ENCODE measurements around the gene GTPBP3.
A peak's percentile ranks its signal among the peaks of the same experiment; 100 is the strongest.

Gene GTPBP3

GRCh38 chr19:17365361-17365760 is 28.0 kb downstream of the GTPBP3 start:
- Histone ChIP-seq H3K79me1 (ENCODE audit: low read depth, low read length) (no peaks in the 10 kb centered on the region), H3K18ac (ENCODE audit: low read length) (peak overlapping the region; percentile 52), H3K9ac (ENCODE audit: low read depth, low read length, poor library complexity) (no peak overlapping the region), H2BK5ac (ENCODE audit: low read length) (no peak overlapping the region), H3K4ac (ENCODE audit: low read length) (no peak overlapping the region), H3K27me3 (ENCODE audit: control insufficient read depth in 3 of 3, insufficient read depth in 3 of 3, low read depth in 1 of 3, low read length in 3 of 3) (no peaks in the 10 kb centered on the region), H4K8ac (ENCODE audit: low read depth, low read length) (no peak overlapping the region), H4K91ac (ENCODE audit: low read depth, low read length, poor library complexity) (no peak overlapping the region), H2BK12ac (ENCODE audit: low read length) (no peak overlapping the region), H3K4me1 (ENCODE audit: control insufficient read depth in 2 of 2, insufficient read depth in 1 of 2, low read depth in 1 of 2, low read length in 2 of 2) (peaks cover 0 to 2% of the 10 kb centered on the region in 2 donors), H2AFZ (ENCODE audit: low read length) (no peak overlapping the region), H3K4me2 (ENCODE audit: insufficient read depth, low read length, poor library complexity, severe bottlenecking) (no peak overlapping the region), H3K36me3 (replicated peaks in 1 of 2; ENCODE audit: control insufficient read depth in 2 of 2, insufficient read depth in 2 of 2, low read length in 2 of 2) (no peaks in the 10 kb centered on the region), H2BK15ac (ENCODE audit: low read length) (peak overlapping the region; percentile 55), H3K14ac (ENCODE audit: low read length) (no peak overlapping the region), H3K4me3 (ENCODE audit: low read length in 2 of 2) (peak overlapping the region in 1 of 2 donors; percentile 60), H2AK5ac (ENCODE audit: low read depth, low read length) (peak overlapping the region; percentile 88), H2BK120ac (ENCODE audit: low read depth, low read length) (no peak overlapping the region), H3K23ac (ENCODE audit: low read depth, low read length, poor library complexity) (no peak overlapping the region), H3K27ac (replicated peaks; ENCODE audit: low read length) (no peak overlapping the region), H3K9me3 (replicated peaks in 1 of 2; ENCODE audit: control insufficient read depth in 2 of 2, insufficient read depth in 1 of 2, low read depth in 1 of 2, low read length in 2 of 2) (no peaks in the 10 kb centered on the region)
- no CpG with 5 or more reads among the region's 22 CpGs for WGBS, 2 donors (ENCODE audit: extremely low coverage in 2 of 2, insufficient read length in 2 of 2, insufficient replicate concordance in 1 of 2)
- DNase-seq (ENCODE audit: low spot score), result no peak

DNA sequence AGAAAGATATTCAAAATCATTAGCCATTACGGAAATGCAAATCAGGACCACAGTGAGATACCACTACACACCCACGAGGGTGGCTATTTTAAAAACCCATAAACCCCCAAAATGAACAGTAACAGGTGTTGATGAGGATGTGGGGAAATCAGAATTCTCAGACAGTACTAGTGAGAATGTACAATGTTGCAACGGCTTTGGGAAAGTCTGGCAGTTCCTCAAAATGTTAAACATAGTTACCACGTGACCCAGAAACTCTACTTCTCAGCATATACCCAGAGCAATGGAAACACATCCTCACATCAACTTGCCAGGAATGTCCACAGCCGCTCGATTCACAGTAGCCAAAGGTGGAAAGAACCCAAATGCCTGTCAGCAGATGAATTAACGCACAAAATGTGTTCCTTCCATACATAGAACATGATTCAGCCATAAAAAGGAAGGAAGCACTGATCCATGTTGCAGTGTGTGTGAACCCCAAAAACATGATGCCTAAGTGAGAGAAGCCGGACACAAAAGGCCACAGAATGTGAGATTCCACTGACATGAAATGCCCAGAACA is 32.8 kb downstream of the GTPBP3 start:
- H3K4me2 ChIP-seq (ENCODE audit: insufficient read depth, low read length, poor library complexity, severe bottlenecking), result no peak overlapping the region
- H3K4ac ChIP-seq (ENCODE audit: low read length), result no peak overlapping the region
- H3K9me3 ChIP-seq (replicated peaks in 1 of 2; ENCODE audit: control insufficient read depth in 2 of 2, insufficient read depth in 1 of 2, low read depth in 1 of 2, low read length in 2 of 2), result no peaks in the 10 kb centered on the region
- H2BK12ac ChIP-seq (ENCODE audit: low read length), result no peak overlapping the region
- H2BK5ac ChIP-seq (ENCODE audit: low read length), result no peak overlapping the region
- H3K4me3 ChIP-seq (ENCODE audit: low read length in 2 of 2), result no peak overlapping the region
- no peaks in the 10 kb centered on the region for H3K79me1 ChIP-seq (ENCODE audit: low read depth, low read length)
- H3K4me1 ChIP-seq (ENCODE audit: control insufficient read depth in 2 of 2, insufficient read depth in 1 of 2, low read depth in 1 of 2, low read length in 2 of 2), result peaks cover 0 to 2% of the 10 kb centered on the region in 2 donors
- no peaks in the 10 kb centered on the region for H3K27me3 ChIP-seq (ENCODE audit: control insufficient read depth in 3 of 3, insufficient read depth in 3 of 3, low read depth in 1 of 3, low read length in 3 of 3)
- H3K18ac ChIP-seq (ENCODE audit: low read length), result no peak overlapping the region
- H2AFZ ChIP-seq (ENCODE audit: low read length), result peak overlapping the region; percentile 12
- no peak overlapping the region for H4K8ac ChIP-seq (ENCODE audit: low read depth, low read length)
- H2BK120ac ChIP-seq (ENCODE audit: low read depth, low read length), result no peak overlapping the region
- no peak for DNase-seq (ENCODE audit: low spot score)
- H4K91ac ChIP-seq (ENCODE audit: low read depth, low read length, poor library complexity), result no peak overlapping the region
- H2AK5ac ChIP-seq (ENCODE audit: low read depth, low read length), result no peak overlapping the region
- H2BK15ac ChIP-seq (ENCODE audit: low read length), result no peak overlapping the region
- no CpG with 5 or more reads among the region's 8 CpGs for WGBS, 2 donors (ENCODE audit: extremely low coverage in 2 of 2, insufficient read length in 2 of 2, insufficient replicate concordance in 1 of 2)
- H3K9ac ChIP-seq (ENCODE audit: low read depth, low read length, poor library complexity), result no peak overlapping the region
- H3K14ac ChIP-seq (ENCODE audit: low read length), result no peak overlapping the region
- no peak overlapping the region for H3K27ac ChIP-seq (replicated peaks; ENCODE audit: low read length)
- no peaks in the 10 kb centered on the region for H3K36me3 ChIP-seq (replicated peaks in 1 of 2; ENCODE audit: control insufficient read depth in 2 of 2, insufficient read depth in 2 of 2, low read length in 2 of 2)
- H3K23ac ChIP-seq (ENCODE audit: low read depth, low read length, poor library complexity), result no peak overlapping the region

DNA sequence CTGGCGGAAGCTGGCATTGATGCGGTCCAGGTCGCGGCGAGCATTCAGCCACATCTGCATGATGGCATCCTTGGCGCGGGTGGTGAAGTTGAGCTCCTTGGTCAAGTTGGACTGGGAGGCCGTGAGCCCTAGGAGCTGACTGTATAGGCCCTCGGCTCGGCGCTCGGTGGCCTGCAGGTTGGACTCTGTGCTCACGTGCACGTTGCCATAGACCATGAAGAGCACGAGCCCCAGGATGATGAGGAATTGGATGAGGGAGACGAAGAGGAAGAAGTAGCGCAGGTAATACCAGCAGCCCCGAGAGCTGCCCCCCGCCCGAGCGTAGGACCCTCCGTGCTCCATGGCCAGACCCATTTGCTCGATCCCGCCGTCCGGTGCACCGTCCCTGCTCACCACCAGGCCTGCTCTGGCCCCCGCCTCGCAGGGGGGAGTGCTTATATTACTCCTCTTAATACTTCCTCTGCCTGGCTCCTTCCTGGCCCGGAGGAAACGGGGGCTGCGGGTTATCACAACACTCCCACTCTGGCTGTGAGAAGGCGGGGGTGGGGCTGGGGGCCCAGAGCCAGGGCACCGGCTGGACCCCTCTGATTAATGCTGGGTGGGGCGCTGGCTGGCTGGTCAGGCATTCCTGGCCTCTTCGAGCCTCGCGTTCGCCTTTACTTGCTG is 39.7 kb downstream of the GTPBP3 start, which contains the start of gene PLVAP:
TSS of gene PLVAP (minus strand) at position 408 of the 666 bp plus-strand sequence. CDS start at position 354, 54 bp downstream.
- Histone ChIP-seq H4K91ac (ENCODE audit: low read depth, low read length, poor library complexity) (no peak within 1 kb of the TSS), H3K18ac (ENCODE audit: low read length) (peak within 1 kb of the TSS; percentile 85), H2BK12ac (ENCODE audit: low read length) (no peak within 1 kb of the TSS), H2AK5ac (ENCODE audit: low read depth, low read length) (peak within 1 kb of the TSS; percentile 89), H3K9ac (ENCODE audit: low read depth, low read length, poor library complexity) (peak within 1 kb of the TSS; percentile 15), H3K9me3 (replicated peaks in 1 of 2; ENCODE audit: control insufficient read depth in 2 of 2, insufficient read depth in 1 of 2, low read depth in 1 of 2, low read length in 2 of 2) (peaks cover 2 to 6% of the 10 kb centered on the region in 2 donors), H3K27me3 (ENCODE audit: control insufficient read depth in 3 of 3, insufficient read depth in 3 of 3, low read depth in 1 of 3, low read length in 3 of 3) (no peaks in the 10 kb centered on the region), H2BK15ac (ENCODE audit: low read length) (peak within 1 kb of the TSS; percentile 67), H2BK5ac (ENCODE audit: low read length) (no peak within 1 kb of the TSS), H2AFZ (ENCODE audit: low read length) (peak within 1 kb of the TSS; percentile 35), H3K27ac (replicated peaks; ENCODE audit: low read length) (no peak within 1 kb of the TSS), H3K79me1 (ENCODE audit: low read depth, low read length) (no peaks in the 10 kb centered on the region), H2BK120ac (ENCODE audit: low read depth, low read length) (no peak within 1 kb of the TSS), H3K4me2 (ENCODE audit: insufficient read depth, low read length, poor library complexity, severe bottlenecking) (no peak within 1 kb of the TSS), H3K23ac (ENCODE audit: low read depth, low read length, poor library complexity) (peak within 1 kb of the TSS; percentile 29), H3K14ac (ENCODE audit: low read length) (no peak within 1 kb of the TSS), H3K4ac (ENCODE audit: low read length) (no peak within 1 kb of the TSS), H4K8ac (ENCODE audit: low read depth, low read length) (no peak within 1 kb of the TSS), H3K36me3 (replicated peaks in 1 of 2; ENCODE audit: control insufficient read depth in 2 of 2, insufficient read depth in 2 of 2, low read length in 2 of 2) (no peaks in the 10 kb centered on the region), H3K4me3 (ENCODE audit: low read length in 2 of 2) (no peak within 1 kb of the TSS), H3K4me1 (ENCODE audit: control insufficient read depth in 2 of 2, insufficient read depth in 1 of 2, low read depth in 1 of 2, low read length in 2 of 2) (peaks cover 6 to 7% of the 10 kb centered on the region in 2 donors)
- no peak for DNase-seq (ENCODE audit: low spot score)
- no CpG with 5 or more reads among the region's 39 CpGs for WGBS, 2 donors (ENCODE audit: extremely low coverage in 2 of 2, insufficient read length in 2 of 2, insufficient replicate concordance in 1 of 2)

DNA sequence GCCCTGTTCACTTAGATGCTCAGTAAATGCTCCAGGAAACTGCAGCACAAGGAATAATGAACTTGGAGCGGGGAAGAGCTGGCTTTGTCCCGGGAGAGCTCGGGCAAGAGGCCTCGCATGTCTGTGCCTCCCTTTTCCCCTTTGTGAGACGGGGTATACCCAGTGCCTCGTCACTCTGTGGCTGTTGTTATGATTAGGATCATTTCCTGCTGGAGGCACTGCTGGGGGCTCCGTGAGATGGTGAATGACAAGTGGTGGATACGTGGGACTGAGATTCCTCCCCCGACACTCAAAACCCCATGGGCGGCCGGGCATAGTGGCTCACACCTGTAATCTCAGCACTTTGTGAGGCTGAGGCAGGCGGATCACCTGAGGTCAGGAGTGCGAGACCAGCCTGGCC is 40.9 kb downstream of the GTPBP3 start:
- Histone ChIP-seq H4K8ac (ENCODE audit: low read depth, low read length) (no peak overlapping the region), H3K79me1 (ENCODE audit: low read depth, low read length) (no peaks in the 10 kb centered on the region)
- no CpG with 5 or more reads among the region's 13 CpGs for WGBS, 2 donors (ENCODE audit: extremely low coverage in 2 of 2, insufficient read length in 2 of 2, insufficient replicate concordance in 1 of 2)

More for the DNA sequence above, 40.9 kb downstream of the GTPBP3 start:
- H3K27me3 ChIP-seq (ENCODE audit: control insufficient read depth in 3 of 3, insufficient read depth in 3 of 3, low read depth in 1 of 3, low read length in 3 of 3), result no peaks in the 10 kb centered on the region
- H3K4me2 ChIP-seq (ENCODE audit: insufficient read depth, low read length, poor library complexity, severe bottlenecking), result no peak overlapping the region
- no peak overlapping the region for H2BK120ac ChIP-seq (ENCODE audit: low read depth, low read length)
- peak overlapping the region; percentile 89 for H2AK5ac ChIP-seq (ENCODE audit: low read depth, low read length)
- H3K9ac ChIP-seq (ENCODE audit: low read depth, low read length, poor library complexity), result no peak overlapping the region
- H3K9me3 ChIP-seq (replicated peaks in 1 of 2; ENCODE audit: control insufficient read depth in 2 of 2, insufficient read depth in 1 of 2, low read depth in 1 of 2, low read length in 2 of 2), result peaks cover 2 to 6% of the 10 kb centered on the region in 2 donors
- no peak overlapping the region for H3K27ac ChIP-seq (replicated peaks; ENCODE audit: low read length)
- H2BK12ac ChIP-seq (ENCODE audit: low read length), result no peak overlapping the region
- no peak overlapping the region for H3K23ac ChIP-seq (ENCODE audit: low read depth, low read length, poor library complexity)
- H3K4me3 ChIP-seq (ENCODE audit: low read length in 2 of 2), result no peak overlapping the region
- no peak overlapping the region for H3K14ac ChIP-seq (ENCODE audit: low read length)
- H3K18ac ChIP-seq (ENCODE audit: low read length), result no peak overlapping the region
- H2BK15ac ChIP-seq (ENCODE audit: low read length), result peak overlapping the region; percentile 67
- no peak overlapping the region for H2BK5ac ChIP-seq (ENCODE audit: low read length)
- peaks cover 6 to 7% of the 10 kb centered on the region in 2 donors for H3K4me1 ChIP-seq (ENCODE audit: control insufficient read depth in 2 of 2, insufficient read depth in 1 of 2, low read depth in 1 of 2, low read length in 2 of 2)
- no peak overlapping the region for H4K91ac ChIP-seq (ENCODE audit: low read depth, low read length, poor library complexity)
- no peak overlapping the region for H3K4ac ChIP-seq (ENCODE audit: low read length)
- H3K36me3 ChIP-seq (replicated peaks in 1 of 2; ENCODE audit: control insufficient read depth in 2 of 2, insufficient read depth in 2 of 2, low read length in 2 of 2), result no peaks in the 10 kb centered on the region
- no peak for DNase-seq (ENCODE audit: low spot score)
- H2AFZ ChIP-seq (ENCODE audit: low read length), result no peak overlapping the region
